SIG-M5 treated with dmso at 0.1 percent for 504 hours (cell line): ENCODE results near the gene ADGRG1.

Experiments used
- DNase-seq: peaks from one replicate; lab custom pipeline; 2025; ENCODE audit not compliant: unreplicated experiment; lab: John Stamatoyannopoulos, UW

The ADGRG1 gene

GRCh38 chr16:57606147-57606846, 22.1 kb upstream of the ADGRG1 start:
- DNase-seq, result no peak

GRCh38 chr16:57606847-57607501, 21.5 kb upstream of the ADGRG1 start:
- no peak for DNase-seq

DNA sequence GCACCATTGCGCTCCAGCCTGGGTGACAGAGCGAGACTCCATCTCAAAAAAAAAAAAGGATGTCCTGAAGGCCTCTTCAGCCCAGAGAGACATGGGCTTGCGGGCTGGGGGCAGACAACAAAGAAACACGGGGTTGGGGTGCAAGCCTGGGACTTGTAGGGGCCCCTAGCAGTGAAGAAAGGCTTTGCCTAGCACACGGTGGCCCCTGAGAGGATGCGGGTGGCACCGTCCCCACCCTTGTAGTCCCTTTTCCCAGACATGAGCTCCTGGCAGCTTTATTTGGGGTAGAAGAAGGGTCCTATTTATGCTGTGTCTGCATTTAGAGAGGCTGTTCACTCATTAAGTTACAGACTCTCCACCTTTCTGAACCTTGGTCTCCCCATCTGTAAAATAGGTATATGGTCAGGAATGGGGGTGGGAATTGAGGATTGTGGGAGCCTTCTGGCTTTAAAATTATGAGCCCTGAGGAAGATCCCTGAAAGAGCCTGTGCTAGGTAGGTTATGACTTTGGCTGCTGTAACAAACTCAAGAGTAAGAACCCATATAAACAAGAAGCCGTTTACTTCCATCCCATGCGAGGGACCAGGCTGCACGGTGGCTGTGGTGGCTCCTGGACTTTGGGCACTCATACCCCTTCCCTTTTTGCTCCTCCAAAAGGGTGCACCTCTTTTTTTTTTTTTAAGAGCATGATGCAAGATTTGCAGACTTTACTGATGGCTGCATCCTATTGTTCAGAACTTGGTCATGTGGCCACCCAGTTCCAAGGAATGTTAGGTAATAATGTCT, 20.6 kb upstream of the ADGRG1 start:
- no peak for DNase-seq

DNA sequence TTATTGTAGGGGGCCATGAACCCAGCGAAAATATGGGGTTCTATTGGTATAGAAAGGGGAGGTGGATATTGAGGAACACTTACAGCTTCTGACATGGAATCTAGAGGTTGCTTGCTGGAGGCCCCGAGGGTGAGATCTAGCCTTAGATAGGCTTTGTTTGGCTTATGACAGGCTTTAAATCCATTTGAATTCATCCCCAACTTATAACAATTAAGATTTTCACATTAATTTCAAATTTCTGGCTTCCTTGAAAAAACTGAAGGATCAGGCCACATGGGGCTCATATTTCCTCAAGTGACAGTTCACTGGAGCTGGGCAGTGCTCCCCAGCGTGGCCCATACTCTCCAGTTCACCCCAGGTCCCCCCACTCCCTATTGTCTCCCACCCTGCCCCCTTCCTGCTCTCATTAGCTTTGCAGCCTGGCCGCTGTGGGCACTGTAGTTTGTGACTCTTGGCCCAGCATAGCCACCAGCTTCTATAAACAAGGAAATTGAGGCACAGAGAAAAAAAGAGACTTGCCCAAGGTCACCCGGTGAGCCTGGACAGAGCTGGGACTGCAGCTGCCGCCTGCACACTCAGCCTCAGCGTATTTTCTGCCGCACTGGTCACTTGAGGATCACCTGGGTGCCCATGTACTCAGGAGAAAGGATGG, 19.8 kb upstream of the ADGRG1 start:
- DNase-seq, result no peak

- DNase-seq, result no peak
These were observed 18.7 kb upstream of the ADGRG1 start for GRCh38 chr16:57609541-57610401.

DNA sequence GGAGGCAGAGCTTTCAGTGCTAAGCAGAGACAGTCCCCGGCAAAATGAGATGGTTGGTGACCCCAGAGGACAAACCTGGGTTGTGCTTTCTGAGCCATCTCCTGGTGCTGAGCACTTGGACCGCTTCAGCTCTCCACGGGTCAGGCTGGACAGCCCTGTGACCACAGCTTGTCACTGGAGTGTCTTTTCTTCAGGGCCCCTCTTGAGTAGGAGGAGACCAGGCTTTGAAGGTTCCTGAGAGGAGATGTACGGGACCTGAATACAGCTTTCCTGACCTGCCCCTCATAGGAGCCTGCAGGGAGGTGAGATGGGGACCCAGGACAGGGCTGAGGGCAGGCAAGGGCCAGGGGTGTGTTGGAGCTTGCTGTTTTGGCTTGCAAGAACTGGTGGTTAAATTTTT, 17.8 kb upstream of the ADGRG1 start:
- DNase-seq, result no peak

GRCh38 chr16:57611181-57611580, 17.2 kb upstream of the ADGRG1 start:
- no peak for DNase-seq

DNA sequence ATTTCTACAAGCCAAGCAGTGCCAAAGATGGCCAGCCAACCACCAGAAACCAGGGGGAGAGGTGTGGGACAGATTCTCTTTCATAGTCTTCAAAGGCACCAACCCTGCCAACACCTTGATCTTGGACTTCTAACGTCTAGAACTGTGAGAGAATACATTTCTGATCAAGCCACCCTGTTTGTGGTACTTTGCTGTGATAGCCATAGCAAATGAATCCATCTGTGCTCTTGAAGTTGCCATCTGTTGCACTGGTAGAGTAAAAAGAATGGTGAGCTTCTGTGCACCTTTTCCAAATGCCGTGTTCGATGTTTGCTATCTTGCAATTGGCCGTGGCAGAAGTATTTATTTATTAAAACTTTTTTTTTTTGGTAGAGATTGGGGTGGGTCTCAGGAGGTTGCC, 16.7 kb upstream of the ADGRG1 start:
- DNase-seq, result no peak

DNA sequence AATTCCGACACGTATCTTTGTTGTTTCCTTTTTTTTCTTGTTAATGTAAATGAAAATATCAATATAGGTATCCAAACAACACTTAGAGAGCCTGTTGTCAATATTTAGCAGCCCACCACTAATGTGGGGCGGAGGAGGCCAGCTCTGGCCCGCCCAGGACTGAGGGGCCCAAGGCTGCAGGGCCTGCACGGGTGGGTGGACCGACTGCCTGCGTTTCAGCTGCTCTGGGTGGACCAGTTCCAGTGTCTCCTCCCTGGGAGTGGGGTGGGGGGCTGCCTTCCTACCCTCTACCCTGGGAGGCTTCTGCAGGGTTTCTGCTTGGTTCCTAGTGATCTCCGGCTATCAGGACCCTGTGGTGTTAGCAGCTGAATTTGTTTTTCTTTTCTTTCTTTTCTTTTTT, 15.9 kb upstream of the ADGRG1 start:
- no peak for DNase-seq

DNA sequence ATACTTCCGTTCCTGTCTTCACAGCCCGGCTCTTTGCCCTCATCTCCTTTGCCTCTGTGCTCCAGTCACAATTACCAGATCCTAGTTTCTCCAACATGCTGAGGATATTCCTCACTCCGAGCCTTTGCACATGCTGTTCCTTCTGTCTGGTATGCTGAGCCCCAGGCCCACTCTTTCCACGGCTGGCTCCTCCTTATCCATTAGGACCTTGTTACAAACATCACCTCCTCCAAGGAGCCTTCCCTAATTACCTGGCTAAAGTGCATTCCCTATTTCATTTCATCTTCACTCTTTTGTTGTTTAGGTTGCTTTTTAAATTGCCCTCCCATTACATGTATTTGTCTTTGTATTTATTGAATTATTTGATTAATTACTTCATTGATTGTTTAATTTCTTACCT, 14.9 kb upstream of the ADGRG1 start:
- DNase-seq, result no peak

DNA sequence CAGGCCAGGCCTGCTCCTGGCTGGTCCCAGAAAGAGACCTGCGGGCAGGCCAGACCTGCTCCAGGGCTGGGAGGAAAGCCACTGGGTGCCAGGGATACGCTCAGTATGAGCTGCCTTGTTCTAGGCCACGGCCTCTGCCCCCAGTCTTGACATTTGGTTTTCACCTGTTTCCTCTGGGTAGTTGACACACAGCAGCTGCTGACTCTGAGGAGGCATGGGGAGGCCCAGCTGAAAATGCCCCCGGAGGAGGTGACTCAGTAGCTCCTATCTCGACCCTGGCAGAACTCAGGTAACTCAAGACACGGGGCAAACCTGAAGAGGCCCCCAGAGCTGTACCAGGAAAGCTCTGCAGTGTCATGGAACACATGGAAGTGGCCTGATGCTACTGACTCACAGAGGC, 13.9 kb upstream of the ADGRG1 start:
- DNase-seq, result no peak

DNA sequence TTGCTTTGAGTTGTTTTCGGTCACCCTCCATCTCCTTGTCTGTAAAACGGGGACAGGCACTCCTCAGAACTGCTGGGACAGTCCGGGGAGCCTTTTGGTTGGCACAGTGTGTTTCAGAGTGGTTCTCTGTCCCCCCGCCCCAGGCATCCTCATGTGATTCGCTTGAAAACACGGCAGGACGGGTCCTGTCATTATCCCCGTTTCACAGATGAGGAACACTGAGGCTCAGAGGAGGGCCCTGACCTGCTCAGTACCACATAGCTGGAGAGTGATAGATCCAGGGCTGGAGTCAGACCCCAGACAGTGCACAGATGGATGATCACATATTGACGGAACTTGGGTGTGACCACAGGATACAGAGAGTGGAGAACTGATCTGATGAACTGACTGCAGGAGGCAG, 13.5 kb upstream of the ADGRG1 start:
- DNase-seq, result no peak

GRCh38 chr16:57615813-57616212, 12.6 kb upstream of the ADGRG1 start:
- DNase-seq, result no peak

DNA sequence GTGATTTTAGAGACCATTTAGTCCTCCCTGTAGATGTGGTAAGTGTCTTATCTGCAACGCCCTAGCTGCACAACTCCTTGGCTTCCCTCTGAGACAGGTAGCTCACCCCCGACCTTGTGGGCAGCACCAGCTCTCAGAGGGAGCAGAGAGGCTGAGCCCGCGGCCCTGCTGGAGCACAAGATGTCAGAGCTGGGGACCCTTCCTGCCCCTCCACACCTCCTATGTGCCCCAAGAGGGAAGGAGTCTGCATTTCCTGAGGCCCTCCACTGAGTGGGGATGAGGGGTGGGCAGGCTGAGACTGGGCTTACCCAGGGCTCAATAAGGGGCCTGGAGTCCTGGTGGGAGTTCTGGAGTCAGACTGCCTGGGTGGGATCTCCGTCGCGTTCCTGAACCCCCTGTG, 12.2 kb upstream of the ADGRG1 start:
- DNase-seq, result no peak

DNA sequence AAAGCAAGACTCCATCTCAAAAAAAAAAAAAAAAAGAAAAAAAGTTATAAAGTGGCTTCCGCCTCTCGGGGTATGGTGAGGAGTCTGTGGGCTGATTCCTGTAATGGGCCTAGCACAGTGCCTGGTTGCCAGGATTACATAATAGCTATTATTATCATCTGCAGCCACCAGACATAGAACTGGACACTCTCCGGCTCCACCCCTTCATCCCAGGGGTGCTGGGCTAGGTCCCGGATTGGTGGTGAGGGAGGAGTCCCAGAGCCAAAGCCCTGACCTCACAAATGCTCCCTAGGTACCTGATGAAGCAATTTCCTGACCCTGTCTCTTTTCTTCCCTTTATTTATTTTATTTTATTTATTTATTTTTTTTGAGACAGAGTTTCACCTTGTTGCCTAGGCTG, 11.6 kb upstream of the ADGRG1 start:
- no peak for DNase-seq

DNA sequence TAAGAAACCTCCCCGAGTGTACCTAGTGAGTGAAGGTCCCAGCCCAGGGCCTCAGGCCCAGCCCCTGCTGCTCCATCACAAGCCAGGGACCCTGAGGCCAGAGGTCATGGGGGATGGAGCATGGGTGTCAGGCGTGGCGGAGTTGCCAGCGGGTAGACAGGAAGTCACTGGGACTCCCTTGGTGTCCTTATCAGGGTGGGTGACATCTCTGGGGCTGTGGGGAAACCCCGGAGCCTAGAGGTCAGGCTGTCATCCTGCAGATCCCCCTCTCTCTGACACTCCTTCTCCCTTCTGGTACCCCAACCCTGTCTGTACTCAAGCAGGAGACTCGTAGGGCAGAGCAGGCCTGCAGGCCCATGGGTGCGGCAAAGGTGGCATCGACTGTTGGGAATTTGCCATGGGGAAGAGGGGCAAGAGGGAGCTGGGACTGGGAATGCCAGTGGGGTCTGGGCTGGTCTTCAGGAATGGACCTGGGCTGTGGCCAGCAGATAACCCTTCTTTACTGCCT, 10.8 kb upstream of the ADGRG1 start:
- DNase-seq, result no peak

DNA sequence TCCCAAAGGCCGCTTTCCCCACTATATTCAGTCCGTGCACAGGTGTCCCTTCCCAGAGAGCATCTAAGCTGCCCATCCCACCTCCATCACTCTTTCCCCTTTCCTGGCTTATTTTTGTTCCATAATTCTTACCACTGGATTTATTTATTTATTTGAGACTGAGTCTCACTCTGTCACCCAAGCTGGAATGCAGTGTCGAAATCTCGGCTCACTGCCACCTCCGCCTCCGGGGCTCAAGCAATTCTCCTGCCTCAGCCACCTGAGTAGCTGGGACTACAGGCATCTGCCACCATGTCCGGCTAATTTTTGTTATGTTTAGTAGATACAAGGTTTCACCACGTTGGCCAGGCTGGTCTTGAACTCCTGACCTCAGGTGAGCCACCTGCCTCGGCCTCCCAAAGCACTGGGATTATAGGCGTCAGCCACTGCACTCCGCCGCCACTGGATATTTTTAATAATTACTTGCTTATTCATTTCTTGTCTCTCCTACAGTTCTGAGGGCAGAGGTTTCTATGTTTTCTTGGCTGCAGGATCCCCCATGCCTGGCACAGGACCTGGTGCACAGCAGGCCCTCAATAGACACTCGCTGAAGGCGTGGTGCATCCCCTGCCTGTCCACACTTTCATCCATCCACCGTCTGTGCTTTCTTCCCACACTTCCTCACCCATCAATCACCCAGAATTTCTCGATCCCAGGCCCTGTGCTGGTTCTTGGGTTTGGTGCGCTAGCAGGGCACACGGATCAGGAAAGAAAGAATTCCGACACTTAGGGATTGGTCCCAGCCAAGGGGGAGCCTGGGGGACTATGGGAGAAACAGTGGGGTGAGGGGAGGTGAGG, 9.9 kb upstream of the ADGRG1 start:
- DNase-seq, result no peak

- no peak for DNase-seq
These were observed 9.3 kb upstream of the ADGRG1 start for GRCh38 chr16:57619133-57619605.

DNA sequence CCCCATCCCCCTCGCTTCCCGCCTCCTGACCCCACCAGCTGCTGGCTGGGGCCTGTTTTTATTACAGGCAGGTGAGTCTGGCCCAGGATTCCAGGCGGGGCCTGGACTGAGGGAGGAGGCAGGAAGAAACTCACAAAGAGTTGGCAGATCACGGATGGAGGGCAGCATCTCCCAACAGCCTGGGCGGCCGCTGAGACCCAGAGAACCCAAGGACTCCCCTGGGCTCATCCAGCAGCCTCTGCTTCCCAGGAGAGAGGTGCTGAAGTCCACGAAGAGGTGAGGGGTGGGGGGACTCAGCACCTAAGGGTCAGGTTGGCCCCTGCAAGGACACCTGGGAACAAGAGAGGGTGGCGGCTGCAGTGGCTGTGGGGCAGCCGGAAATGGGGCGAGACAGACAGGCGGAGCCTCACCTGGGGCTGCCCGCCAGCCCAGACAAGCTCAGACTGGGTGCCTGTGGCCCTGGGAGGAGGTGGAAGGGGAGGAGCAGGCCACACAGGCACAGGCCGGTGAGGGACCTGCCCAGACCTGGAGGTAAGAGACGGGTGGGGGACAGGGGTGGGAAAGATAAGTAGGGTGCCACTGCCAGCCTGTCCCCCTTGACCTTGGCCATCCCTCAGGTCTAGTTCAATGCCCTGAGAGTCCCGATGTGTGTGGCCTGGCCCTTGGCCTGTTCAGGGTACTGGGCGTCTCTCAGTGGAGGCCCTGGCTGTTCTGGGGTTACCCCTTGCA, 8.7 kb upstream of the ADGRG1 start:
- no peak for DNase-seq
